ENCODE data around the gene BRCC3. TPM values are rescaled to one million over a fixed set of nuclear protein-coding genes. Genes with fewer than 3 reads are reported as not detected.

Gene BRCC3
- total and polyA plus RNA-seq, 2 of the 13 experiments (the other 11 are each of a cell fraction or from before 2014, with no cell fraction given), result 19.8 to 24.3 TPM

GRCh38 chrX:155070975-155071693 is at the start of gene BRCC3, which contains the start of the genes CMC4 and MTCP1 (continued):
- TF ChIP-seq ZNF333 (CRISPR knock-in tag; IDR thresholded peaks at IDR 0.05; ENCODE audit: borderline replicate concordance) (no peak), ZNF563 (CRISPR knock-in tag; IDR thresholded peaks at IDR 0.05) (no peak), TP53 (CRISPR knock-in tag; conservative IDR thresholded peaks at IDR 0.05) (no peak), PCBP2 (optimal IDR thresholded peaks at IDR 0.05; ENCODE audit: low read depth, low read length, poor library complexity, severe bottlenecking) (no peak), ZNF850 (CRISPR knock-in tag; conservative IDR thresholded peaks at IDR 0.05) (no peak), GPBP1L1 (CRISPR knock-in tag; IDR thresholded peaks at IDR 0.05) (no peak), HOXA3 (CRISPR knock-in tag; IDR thresholded peaks at IDR 0.05) (peak; percentile 29; the same call in 1 of the 2 replicates), ATF7-NPFF (CRISPR knock-in tag; IDR thresholded peaks at IDR 0.05; ENCODE audit: low read depth) (peak; percentile 33; the same call in 1 of the 2 replicates), ZNF687 (CRISPR knock-in tag; IDR thresholded peaks at IDR 0.05) (peak; percentile 71), PITX1 (CRISPR knock-in tag; IDR thresholded peaks at IDR 0.05) (no peak), POLR2G (IDR thresholded peaks at IDR 0.05; ENCODE audit: low read depth, low read length) (peak; percentile 85), ZNF639 (CRISPR knock-in tag; conservative IDR thresholded peaks at IDR 0.05) (no peak; the same call in 1 of the 2 replicates), ZNF432 (CRISPR knock-in tag; IDR thresholded peaks at IDR 0.05; ENCODE audit: borderline replicate concordance) (no peak), ARNTL (CRISPR knock-in tag; IDR thresholded peaks at IDR 0.05) (no peak), MAZ (IDR thresholded peaks at IDR 0.05; ENCODE audit: borderline replicate concordance, low read depth, low read length) (no peak), MAZ (CRISPR knock-in tag; IDR thresholded peaks at IDR 0.05; ENCODE audit: low read depth) (peak; percentile 79), YEATS4 (CRISPR knock-in tag; IDR thresholded peaks at IDR 0.05; ENCODE audit: borderline replicate concordance) (peak; percentile 51; the same call in 1 of the 2 replicates), SP1 (IDR thresholded peaks at IDR 0.05) (no peak), SP1 (CRISPR knock-in tag; IDR thresholded peaks at IDR 0.05) (peak; percentile 38; the same call in 1 of the 2 replicates), HOXA5 (CRISPR knock-in tag; IDR thresholded peaks at IDR 0.05) (no peak), ARNT2 (CRISPR knock-in tag; IDR thresholded peaks at IDR 0.05; ENCODE audit: low read depth) (no peak; the same call in 1 of the 2 replicates), ZFP90 (CRISPR knock-in tag; IDR thresholded peaks at IDR 0.05; ENCODE audit: borderline replicate concordance) (no peak), GATA4 (IDR thresholded peaks at IDR 0.05; ENCODE audit: borderline replicate concordance, low read depth) (no peak), FOXP1 (IDR thresholded peaks at IDR 0.05) (no peak), FOXP1 (CRISPR knock-in tag; IDR thresholded peaks at IDR 0.05) (no peak), FOSL2 (CRISPR knock-in tag; IDR thresholded peaks at IDR 0.05) (0 out of 2 replicates have a peak, but pooled peaks have one; percentile 10)

All from HepG2 (cell line).